Naive B cell (primary cell): ENCODE measurements around the gene SEMA3C. TPM values are rescaled to one million over a fixed set of nuclear protein-coding genes. Genes with fewer than 3 reads are reported as not detected.

Experiments
- ATAC-seq, 2 donors: fragments of 150-1000 bp; cut with Tn5 transposase; 2 replicates each; pipeline ENCODE4 v1.10.0; 2021; ENCODE audit warnings: low read depth in 2 of 2, mild to moderate bottlenecking in 2 of 2, moderate library complexity in 2 of 2
- DNase-seq: peaks from one replicate; pipeline ENCODE4 v3.0.0; 2022
- H3K27ac Mint-ChIP-seq, 6 donors: one replicate each; pipeline ENCODE4 v1.8.0; 2020 to 2022; ENCODE audit warnings: mild to moderate bottlenecking in 6 of 6, mixed read lengths in 6 of 6, moderate library complexity in 5 of 6, inconsistent platforms in 2 of 6
- H3K27me3 Mint-ChIP-seq, 3 donors: one replicate each; pipeline ENCODE4 v1.8.0; 2021 to 2022; ENCODE audit warnings: mixed read lengths in 3 of 3, mild to moderate bottlenecking in 1 of 3
- H3K36me3 Mint-ChIP-seq, 2 donors: one replicate each; pipeline ENCODE4 v1.8.0; 2020 to 2022; ENCODE audit warnings: mixed read lengths in 2 of 2, inconsistent platforms in 1 of 2, mild to moderate bottlenecking in 1 of 2
- H3K4me1 Mint-ChIP-seq, 3 donors: one replicate each; pipeline ENCODE4 v1.8.0; 2020 to 2022; ENCODE audit warnings: mixed read lengths in 3 of 3, inconsistent platforms in 1 of 3, mild to moderate bottlenecking in 1 of 3, moderate library complexity in 1 of 3
- H3K4me3 Mint-ChIP-seq, 8 donors: one replicate each; pipeline ENCODE4 v1.8.0; 2020 to 2022; ENCODE audit warnings: mild to moderate bottlenecking in 8 of 8, mixed read lengths in 8 of 8, moderate library complexity in 8 of 8, inconsistent platforms in 2 of 8
- H3K9me3 Mint-ChIP-seq, 7 donors: one replicate each; pipeline ENCODE4 v1.8.0; 2020 to 2022; ENCODE audit warnings: mixed read lengths in 7 of 7, mild to moderate bottlenecking in 5 of 7, inconsistent platforms in 2 of 7, moderate library complexity in 1 of 7
- polyA plus RNA-seq, 6 donors: library from polyadenylated mRNA; unstranded; fragments of 300-500 nt; fragmentation: Illumina TruSeq; gene quantifications; one replicate each; pipeline ENCODE4 v1.2.3, GENCODE V29; 2021; ENCODE audit warnings: low read depth in 6 of 6

SEMA3C gene
- polyA plus RNA-seq, 6 donors from 2014 or later, result not detected

- Mint-ChIP-seq H3K9me3 (no peaks in the 10 kb centered on the region), H3K4me1 (no peaks in the 10 kb centered on the region), H3K27ac (no peak overlapping the region), H3K27me3 (peaks cover 0 to 4% (median 0%) of the 10 kb centered on the region in 3 donors), H3K36me3 (no peaks in the 10 kb centered on the region), H3K4me3 (no peak overlapping the region)
- ATAC-seq, result no peak
- no peak for DNase-seq
These were observed 155.6 kb downstream of the SEMA3C start for GRCh38 chr7:80763289-80763688.

GRCh38 chr7:80760292-80760691 is 158.6 kb downstream of the SEMA3C start:
- H3K36me3 Mint-ChIP-seq, result no peaks in the 10 kb centered on the region

GRCh38 chr7:80752954-80753690 is 165.7 kb downstream of the SEMA3C start:
- Mint-ChIP-seq H3K27me3 (no peaks in the 10 kb centered on the region), H3K9me3 (peaks cover 0 to 2% (median 0%) of the 10 kb centered on the region in 7 donors), H3K27ac (no peak overlapping the region), H3K4me3 (no peak overlapping the region), H3K4me1 (no peaks in the 10 kb centered on the region), H3K36me3 (no peaks in the 10 kb centered on the region)
- DNase-seq, result no peak
- no peak for ATAC-seq

More at GRCh38 chr7:80760292-80760691, 158.6 kb downstream of the SEMA3C start:
- no peak for DNase-seq
- H3K27me3 Mint-ChIP-seq, result peaks cover 0 to 4% (median 0%) of the 10 kb centered on the region in 3 donors
- H3K4me1 Mint-ChIP-seq, result no peaks in the 10 kb centered on the region
- peaks cover 0 to 2% (median 0%) of the 10 kb centered on the region in 7 donors for H3K9me3 Mint-ChIP-seq
- no peak overlapping the region for H3K27ac Mint-ChIP-seq
- no peak for ATAC-seq
- H3K4me3 Mint-ChIP-seq, result no peak overlapping the region

GRCh38 chr7:80749270-80749669 is 169.6 kb downstream of the SEMA3C start:
- H3K4me1 Mint-ChIP-seq, result no peaks in the 10 kb centered on the region
- DNase-seq (no peak), ATAC-seq (no peak)
- H3K9me3 Mint-ChIP-seq, result peaks cover 0 to 2% (median 0%) of the 10 kb centered on the region in 7 donors
- H3K36me3 Mint-ChIP-seq, result no peaks in the 10 kb centered on the region
- no peak overlapping the region for H3K27ac Mint-ChIP-seq
- no peaks in the 10 kb centered on the region for H3K27me3 Mint-ChIP-seq
- H3K4me3 Mint-ChIP-seq, result no peak overlapping the region

- DNase-seq (no peak), ATAC-seq (no peak)
- no peaks in the 10 kb centered on the region for H3K27me3 Mint-ChIP-seq
- H3K27ac Mint-ChIP-seq, result no peak overlapping the region
- no peak overlapping the region for H3K4me3 Mint-ChIP-seq
- H3K9me3 Mint-ChIP-seq, result peaks cover 0 to 2% (median 0%) of the 10 kb centered on the region in 7 donors
- H3K36me3 Mint-ChIP-seq, result no peaks in the 10 kb centered on the region
- no peaks in the 10 kb centered on the region for H3K4me1 Mint-ChIP-seq
These were observed 170.3 kb downstream of the SEMA3C start for GRCh38 chr7:80748363-80749042.

GRCh38 chr7:80740778-80741545 is 177.9 kb downstream of the SEMA3C start:
- H3K27ac Mint-ChIP-seq, result no peak overlapping the region
- H3K27me3 Mint-ChIP-seq, result no peaks in the 10 kb centered on the region
- no peak for DNase-seq

GRCh38 chr7:80736371-80737125 is 182.3 kb downstream of the SEMA3C start:
- Mint-ChIP-seq H3K27me3 (peaks cover 0 to 8% (median 0%) of the 10 kb centered on the region in 3 donors), H3K9me3 (peaks cover 0 to 7% (median 0%) of the 10 kb centered on the region in 7 donors), H3K4me1 (no peaks in the 10 kb centered on the region), H3K36me3 (no peaks in the 10 kb centered on the region), H3K4me3 (no peak overlapping the region), H3K27ac (no peak overlapping the region)
- DNase-seq (no peak), ATAC-seq (no peak)

More at GRCh38 chr7:80740778-80741545, 177.9 kb downstream of the SEMA3C start:
- no peaks in the 10 kb centered on the region for H3K9me3 Mint-ChIP-seq
- H3K4me3 Mint-ChIP-seq, result no peak overlapping the region
- no peaks in the 10 kb centered on the region for H3K36me3 Mint-ChIP-seq
- no peaks in the 10 kb centered on the region for H3K4me1 Mint-ChIP-seq
- ATAC-seq, result no peak

- peaks cover 0 to 8% (median 0%) of the 10 kb centered on the region in 3 donors for H3K27me3 Mint-ChIP-seq
- H3K4me3 Mint-ChIP-seq, result peak overlapping the region in 1 of 8 donors; percentile 34
- no peak for ATAC-seq
- DNase-seq, result no peak
- H3K4me1 Mint-ChIP-seq, result no peaks in the 10 kb centered on the region
- no peaks in the 10 kb centered on the region for H3K36me3 Mint-ChIP-seq
- H3K27ac Mint-ChIP-seq, result no peak overlapping the region
- H3K9me3 Mint-ChIP-seq, result peaks cover 0 to 7% (median 0%) of the 10 kb centered on the region in 7 donors
These were observed 183.5 kb downstream of the SEMA3C start for GRCh38 chr7:80735330-80735729.

GRCh38 chr7:80734011-80734410 is 184.8 kb downstream of the SEMA3C start:
- H3K36me3 Mint-ChIP-seq, result no peaks in the 10 kb centered on the region
- peaks cover 0 to 7% (median 0%) of the 10 kb centered on the region in 7 donors for H3K9me3 Mint-ChIP-seq
- H3K4me1 Mint-ChIP-seq, result no peaks in the 10 kb centered on the region
- no peak for ATAC-seq
- H3K27me3 Mint-ChIP-seq, result peaks cover 0 to 8% (median 0%) of the 10 kb centered on the region in 3 donors
- no peak for DNase-seq
- H3K27ac Mint-ChIP-seq, result no peak overlapping the region
- no peak overlapping the region for H3K4me3 Mint-ChIP-seq

GRCh38 chr7:80733333-80733915 is 185.4 kb downstream of the SEMA3C start:
- DNase-seq (no peak), ATAC-seq (no peak)
- Mint-ChIP-seq H3K27ac (no peak overlapping the region), H3K36me3 (no peaks in the 10 kb centered on the region), H3K4me1 (no peaks in the 10 kb centered on the region), H3K4me3 (no peak overlapping the region), H3K9me3 (peaks cover 0 to 7% (median 0%) of the 10 kb centered on the region in 7 donors), H3K27me3 (peaks cover 0 to 8% (median 0%) of the 10 kb centered on the region in 3 donors)

- no peak for ATAC-seq
- Mint-ChIP-seq H3K9me3 (peaks cover 0 to 7% (median 0%) of the 10 kb centered on the region in 7 donors), H3K36me3 (no peaks in the 10 kb centered on the region), H3K4me1 (no peaks in the 10 kb centered on the region), H3K4me3 (no peak overlapping the region), H3K27me3 (peaks cover 0 to 8% (median 0%) of the 10 kb centered on the region in 3 donors), H3K27ac (no peak overlapping the region)
- no peak for DNase-seq
These were observed 186.2 kb downstream of the SEMA3C start for GRCh38 chr7:80732630-80733029.

- ATAC-seq (no peak), DNase-seq (no peak)
- Mint-ChIP-seq H3K36me3 (no peaks in the 10 kb centered on the region), H3K27me3 (peaks cover 0 to 8% (median 0%) of the 10 kb centered on the region in 3 donors), H3K27ac (no peak overlapping the region), H3K9me3 (peaks cover 0 to 7% (median 0%) of the 10 kb centered on the region in 7 donors), H3K4me3 (no peak overlapping the region), H3K4me1 (no peaks in the 10 kb centered on the region)
These were observed 187.6 kb downstream of the SEMA3C start for GRCh38 chr7:80731281-80731680.
